ENCODE data around the gene KASH5.
"Not testable (repeated sequence)": the region's sequence is repeated elsewhere in the genome, so short reads cannot be mapped to it uniquely, and the experiment has no call there.

KASH5 gene

DNA sequence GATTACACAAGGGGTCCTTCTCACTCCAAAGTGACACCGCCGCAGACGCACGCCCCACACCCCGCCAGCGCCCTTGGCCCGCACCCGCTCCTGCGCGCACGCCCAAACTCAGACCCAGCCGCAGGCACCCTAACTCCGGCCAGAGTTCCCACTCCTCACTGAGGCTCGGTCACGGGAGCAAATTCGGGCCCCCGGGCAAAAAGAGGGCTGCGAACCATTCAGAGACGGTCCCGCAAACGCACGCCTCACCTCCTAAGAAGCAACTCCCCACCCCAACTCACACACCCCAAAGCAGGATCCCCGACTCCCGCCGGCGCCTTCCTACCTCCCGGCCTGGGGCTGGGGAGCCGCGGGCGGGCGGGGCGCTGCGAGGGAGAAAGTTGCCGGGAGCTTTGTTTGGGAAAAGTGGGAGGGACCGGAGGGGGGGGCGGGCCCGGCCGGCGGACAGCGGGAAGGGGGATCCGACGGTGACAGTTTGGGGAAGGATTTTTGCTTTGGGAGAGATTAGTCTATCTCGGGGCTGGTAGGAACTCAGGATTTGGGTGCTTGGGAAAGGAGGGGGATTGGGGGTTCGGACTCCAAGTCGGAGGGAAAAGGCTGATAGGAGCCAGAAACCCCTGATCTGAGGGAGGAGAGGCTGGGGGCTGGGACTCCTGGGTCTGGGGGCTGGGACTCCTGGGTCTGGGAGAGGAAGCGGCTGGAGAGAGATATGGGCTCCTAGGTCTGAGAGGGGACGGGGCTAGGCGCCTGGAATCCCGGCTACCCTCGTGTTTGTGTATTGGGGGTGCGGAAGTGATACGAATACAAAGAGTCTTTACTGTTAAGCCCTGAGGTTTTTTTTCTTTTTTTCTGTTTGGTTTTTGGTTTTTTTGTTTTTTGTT lies 25.8 kb upstream of the KASH5 start, which contains the start of gene TEAD2:
Gene TEAD2 (minus strand): TSS at position 369 of the 881 bp plus-strand sequence. CDS start 2,341 bp downstream, outside the sequence.
- peak; percentile 86 for DNase-seq (ENCODE audit: low spot score)

DNA sequence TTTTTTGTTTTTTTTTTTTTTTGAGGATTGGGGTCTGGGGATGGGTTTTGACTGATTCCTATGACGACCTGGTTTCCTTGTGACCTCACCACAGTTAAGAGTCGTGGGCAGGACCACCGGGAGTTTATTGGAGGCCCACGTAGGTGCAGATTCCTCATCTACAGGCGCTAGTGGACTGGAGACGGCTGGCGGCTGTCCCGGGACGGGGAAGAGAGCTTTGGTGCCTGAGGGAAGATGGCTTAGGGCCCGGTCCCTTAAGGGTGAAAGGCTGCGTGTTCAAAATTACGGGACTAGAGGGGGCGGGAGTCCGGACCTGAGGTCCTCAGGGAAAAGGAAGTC lies 25.2 kb upstream of the KASH5 start:
- peak; percentile 33 for DNase-seq (ENCODE audit: low spot score)

DNA sequence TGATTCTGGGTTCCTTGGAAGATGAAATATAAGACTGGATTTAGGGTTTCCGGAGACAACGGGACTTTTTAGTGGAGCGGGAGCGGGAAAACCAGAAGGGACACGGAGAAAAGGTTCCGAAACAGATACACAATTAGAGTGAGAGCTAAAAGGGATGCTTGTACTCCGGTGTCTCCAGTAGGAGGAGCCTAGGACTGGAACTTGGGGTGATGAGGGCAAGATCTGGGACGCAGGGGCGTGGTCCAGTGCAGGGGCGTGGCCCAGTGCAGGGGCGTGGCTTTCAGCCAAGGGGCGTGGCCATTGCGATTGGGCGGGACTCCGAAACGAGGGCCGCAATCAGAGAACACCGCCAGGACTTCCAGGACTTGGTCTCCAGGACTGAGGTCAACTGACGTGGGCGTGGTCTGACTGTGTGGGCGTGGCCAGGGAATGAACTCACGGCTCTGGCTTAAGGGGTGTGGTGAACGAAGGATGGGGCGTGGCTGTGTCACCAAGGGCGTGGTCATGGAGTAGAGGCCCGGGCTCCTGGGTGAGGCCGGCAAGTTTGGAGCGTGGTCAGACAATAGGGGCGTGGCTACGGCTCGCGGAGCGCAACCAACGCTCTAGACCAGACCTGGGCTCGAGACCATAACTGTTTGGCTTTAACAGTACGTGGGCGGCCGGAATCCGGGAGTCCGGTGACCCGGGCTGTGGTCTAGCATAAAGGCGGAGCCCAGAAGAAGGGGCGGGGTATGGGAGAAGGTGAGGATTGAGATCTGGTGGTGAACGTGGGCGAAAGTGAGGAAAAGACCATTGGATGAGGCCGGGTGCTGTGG lies 24.6 kb upstream of the KASH5 start, which contains the start of gene DKKL1:
Gene DKKL1 (plus strand): TSS at position 610 of the 815 bp plus-strand sequence. CDS start 122 bp downstream, at position 732.
- DNase-seq (ENCODE audit: low spot score), result peak; percentile 99

GRCh38 chr19:49364083-49364737 lies 23.8 kb upstream of the KASH5 start:
- no peak for DNase-seq (ENCODE audit: low spot score)

DNA sequence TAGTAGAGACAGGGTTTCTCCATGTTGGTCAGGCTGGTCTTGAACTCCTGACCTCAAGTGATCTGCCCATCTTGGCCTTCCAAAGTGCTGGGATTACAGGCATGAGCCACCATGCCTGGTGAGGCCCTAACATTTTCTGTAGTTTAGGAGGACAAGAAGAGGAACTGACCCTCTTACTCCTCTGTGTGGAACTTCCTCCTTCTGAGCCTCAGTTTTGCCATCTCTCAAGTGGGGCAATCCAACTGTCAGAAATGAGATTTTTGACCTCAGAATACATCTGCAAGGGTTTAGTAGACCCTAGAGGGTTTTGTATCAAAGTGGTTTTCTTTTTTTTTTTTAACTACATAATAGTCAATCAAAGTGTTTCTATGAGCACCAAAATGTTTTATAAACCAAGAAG lies 21.9 kb upstream of the KASH5 start:
- DNase-seq (ENCODE audit: low spot score), result no peak

- DNase-seq (ENCODE audit: low spot score), result no peak
Observed at GRCh38 chr19:49368711-49369358, 19.2 kb upstream of the KASH5 start.

GRCh38 chr19:49371184-49371583 lies 16.9 kb upstream of the KASH5 start:
- DNase-seq (ENCODE audit: low spot score), result no peak

GRCh38 chr19:49373174-49373573 lies 14.9 kb upstream of the KASH5 start:
- not testable (repeated sequence) for DNase-seq (ENCODE audit: low spot score)

DNA sequence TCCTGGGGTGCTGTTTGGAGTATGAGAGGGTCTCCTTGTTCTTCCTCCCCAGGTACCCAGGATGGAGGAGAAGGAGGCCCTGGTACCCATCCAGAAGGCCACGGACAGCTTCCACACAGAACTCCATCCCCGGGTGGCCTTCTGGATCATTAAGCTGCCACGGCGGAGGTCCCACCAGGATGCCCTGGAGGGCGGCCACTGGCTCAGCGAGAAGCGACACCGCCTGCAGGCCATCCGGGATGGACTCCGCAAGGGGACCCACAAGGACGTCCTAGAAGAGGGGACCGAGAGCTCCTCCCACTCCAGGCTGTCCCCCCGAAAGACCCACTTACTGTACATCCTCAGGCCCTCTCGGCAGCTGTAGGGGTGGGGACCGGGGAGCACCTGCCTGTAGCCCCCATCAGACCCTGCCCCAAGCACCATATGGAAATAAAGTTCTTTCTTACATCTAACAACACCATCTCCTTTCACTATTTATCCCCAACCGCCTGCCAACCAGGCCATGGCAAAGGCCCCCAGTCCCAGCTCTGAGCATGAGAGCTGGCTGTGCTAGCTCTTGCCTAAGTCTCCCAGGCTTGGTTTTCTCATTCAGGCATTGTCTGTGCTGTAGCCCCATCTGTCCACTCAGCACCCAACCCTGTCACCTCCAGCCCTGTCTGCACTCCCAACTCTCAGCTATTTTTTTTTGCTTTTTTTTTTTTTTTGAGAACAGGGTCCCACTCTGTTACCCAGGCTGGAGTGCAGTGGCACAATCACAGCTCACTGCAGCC lies 13.2 kb upstream of the KASH5 start:
- peak; percentile 6 for DNase-seq (ENCODE audit: low spot score)

DNA sequence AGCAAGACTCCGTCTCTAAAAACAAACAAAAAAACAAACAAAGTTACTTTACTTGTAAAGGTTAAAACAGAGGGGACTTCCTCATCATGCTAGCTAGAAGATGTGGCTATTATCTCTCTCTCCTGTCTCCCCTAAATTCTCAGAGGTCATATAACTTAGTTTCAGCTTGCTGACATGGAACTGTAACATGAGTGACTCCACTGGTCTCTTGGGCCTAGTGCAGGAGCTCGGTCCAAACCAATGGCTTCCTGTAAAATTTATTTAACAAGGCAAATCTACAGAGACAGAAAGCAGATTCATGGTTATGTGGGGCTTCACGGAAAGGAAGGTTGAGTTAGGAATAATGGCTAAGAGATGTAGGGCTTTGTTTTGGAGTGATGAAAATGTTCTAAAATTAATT lies 9.5 kb upstream of the KASH5 start:
- no peak for DNase-seq (ENCODE audit: low spot score)

DNA sequence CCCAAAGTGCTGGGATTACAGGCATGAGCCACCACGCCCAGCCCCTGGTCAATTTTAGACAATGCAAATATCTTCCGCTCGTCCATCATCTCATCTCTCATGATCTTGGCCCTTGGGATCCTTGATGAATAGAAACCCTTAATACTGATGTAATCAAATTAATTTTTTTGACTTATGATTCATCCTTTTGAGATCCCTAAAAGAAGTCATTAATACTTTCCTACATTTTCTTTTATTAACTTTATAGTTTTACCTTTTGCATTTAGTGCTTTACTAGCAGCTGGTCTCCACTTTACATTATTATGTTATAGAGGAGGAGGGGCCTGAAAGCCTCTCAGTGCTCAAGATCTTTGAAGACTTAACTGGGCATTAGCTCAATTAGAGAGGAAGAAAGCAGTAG lies 7.7 kb upstream of the KASH5 start:
- DNase-seq (ENCODE audit: low spot score), result no peak

GRCh38 chr19:49382639-49383038 lies 5.4 kb upstream of the KASH5 start:
- DNase-seq (ENCODE audit: low spot score), result no peak

- no peak for DNase-seq (ENCODE audit: low spot score)
Observed at GRCh38 chr19:49383599-49383998, 4.5 kb upstream of the KASH5 start.

- peak; percentile 6 for DNase-seq (ENCODE audit: low spot score)
Observed at GRCh38 chr19:49389406-49389805, 1.4 kb downstream of the KASH5 start.

- DNase-seq (ENCODE audit: low spot score), result peak; percentile 8
Observed at GRCh38 chr19:49390131-49390928, 2.3 kb downstream of the KASH5 start.

GRCh38 chr19:49390929-49391359 lies 2.9 kb downstream of the KASH5 start:
- peak; percentile 7 for DNase-seq (ENCODE audit: low spot score)

- DNase-seq (ENCODE audit: low spot score), result peak; percentile 89
Observed at GRCh38 chr19:49391581-49392399, 3.7 kb downstream of the KASH5 start.

DNA sequence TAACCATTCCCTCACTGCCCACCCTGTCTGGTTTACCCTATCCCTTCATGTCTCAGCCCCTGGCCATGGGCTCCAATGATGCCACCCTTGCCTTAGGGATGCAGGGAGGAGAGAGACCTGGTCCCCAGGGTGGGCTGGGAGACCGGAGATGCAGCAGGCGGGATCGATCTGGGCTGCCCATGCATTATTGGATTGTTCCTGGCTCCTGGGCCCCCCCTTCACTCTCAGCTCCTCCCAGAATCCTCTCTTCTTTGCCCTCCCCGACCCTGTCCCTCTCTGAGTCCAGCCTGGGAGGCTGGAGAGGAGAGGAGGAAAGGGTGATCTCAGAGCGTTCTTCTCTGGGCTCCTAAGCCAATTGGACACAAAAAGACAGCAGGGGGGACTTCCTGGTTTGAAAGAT lies 5.8 kb downstream of the KASH5 start:
- DNase-seq (ENCODE audit: low spot score), result peak; percentile 7

Data from AG20443 (cell line).